HG02763 (cell line): ENCODE data around the gene SLC25A41.

Experiments used
- ATAC-seq: cut with Tn5 transposase; IDR thresholded peaks from one replicate; pipeline ENCODE4 v1.9.1; 2021; ENCODE audit warnings: mild to moderate bottlenecking, moderate library complexity; ENCODE audit not compliant: unreplicated experiment

Gene SLC25A41

DNA sequence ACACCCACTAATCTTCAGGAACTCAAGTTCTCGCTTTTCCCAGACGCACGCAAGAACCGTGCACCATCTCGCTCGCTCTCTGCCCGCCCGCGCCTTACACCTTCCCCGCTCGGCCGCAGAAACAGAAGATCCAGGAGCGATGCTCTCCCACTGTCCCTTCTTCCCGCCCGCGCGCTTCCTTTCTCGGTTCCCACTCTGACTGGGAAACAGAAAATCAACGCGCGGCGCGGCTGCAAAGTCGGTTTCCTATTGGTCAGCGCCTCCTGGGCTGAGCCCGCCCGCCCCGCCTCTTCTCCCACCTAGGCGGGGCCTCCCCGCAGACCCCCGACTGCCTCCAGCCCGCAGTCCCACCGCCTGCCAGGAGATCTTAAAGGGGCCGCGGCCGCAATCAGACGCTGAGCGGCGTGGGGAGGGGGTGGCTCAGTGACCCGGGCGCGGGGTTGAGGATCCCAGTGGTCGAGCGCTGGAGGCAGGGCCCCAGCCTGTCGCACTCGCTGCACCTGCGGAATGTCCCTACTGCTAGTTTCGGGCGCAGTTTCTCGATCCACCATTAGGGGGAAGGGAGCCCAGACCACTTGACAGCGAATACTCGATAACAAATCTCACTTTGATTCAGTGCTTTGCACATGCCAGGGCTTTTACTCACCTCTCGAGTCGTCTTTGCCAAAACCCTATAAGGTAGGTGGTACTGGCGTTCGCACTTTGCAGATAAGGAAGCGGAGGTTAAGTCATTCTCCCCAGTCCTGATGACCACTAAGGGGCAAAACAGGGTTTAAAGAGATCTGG is 26.7 kb upstream of the SLC25A41 start:
- ATAC-seq: peak; percentile 82

DNA sequence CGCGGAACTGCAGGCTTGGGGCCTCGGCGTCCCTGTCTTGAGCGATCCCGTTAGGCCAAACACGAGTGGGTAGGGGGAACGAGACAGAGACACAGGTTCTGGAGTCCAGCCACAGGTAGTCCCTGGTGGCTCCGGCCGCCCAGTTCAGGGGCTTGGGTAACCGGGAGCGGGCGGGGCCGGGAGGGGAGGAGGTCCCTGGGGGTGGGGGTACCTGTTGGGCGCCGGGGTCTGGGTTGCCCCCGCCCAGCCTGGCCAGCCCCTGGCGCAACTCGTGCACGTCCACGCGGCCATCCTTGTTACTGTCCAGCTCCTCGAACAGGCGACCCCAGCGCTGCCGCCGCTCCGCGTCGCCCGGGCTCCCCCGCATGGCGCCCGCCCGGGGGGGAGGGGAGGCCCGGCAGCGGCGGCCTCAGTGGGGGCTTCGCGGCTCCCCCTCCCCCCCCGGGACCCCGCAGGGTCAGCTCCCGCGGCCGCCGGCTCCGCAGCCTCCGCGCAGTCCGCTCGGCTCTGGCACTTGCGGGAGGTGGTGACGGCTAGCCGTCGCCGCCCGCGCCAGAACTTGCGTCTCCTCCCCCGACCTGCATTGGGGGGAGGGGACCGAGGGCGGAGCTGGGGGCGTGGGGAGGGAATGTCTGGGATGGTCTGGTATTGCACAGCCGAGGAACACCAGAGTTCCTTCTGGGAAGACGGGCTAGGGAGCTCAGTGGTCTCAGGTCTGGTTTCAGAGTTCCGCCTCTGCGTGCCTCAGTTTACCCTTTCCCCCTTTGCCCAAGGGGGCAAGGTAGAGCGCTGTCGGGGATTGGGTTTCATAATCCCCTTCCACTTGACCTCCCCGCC is 25.9 kb upstream of the SLC25A41 start, which contains the start of gene SLC25A23:
Gene SLC25A23 (minus strand): TSS at position 531 of the 837 bp plus-strand sequence. CDS start 164 bp downstream, at position 367.
- ATAC-seq: peak; percentile 21

DNA sequence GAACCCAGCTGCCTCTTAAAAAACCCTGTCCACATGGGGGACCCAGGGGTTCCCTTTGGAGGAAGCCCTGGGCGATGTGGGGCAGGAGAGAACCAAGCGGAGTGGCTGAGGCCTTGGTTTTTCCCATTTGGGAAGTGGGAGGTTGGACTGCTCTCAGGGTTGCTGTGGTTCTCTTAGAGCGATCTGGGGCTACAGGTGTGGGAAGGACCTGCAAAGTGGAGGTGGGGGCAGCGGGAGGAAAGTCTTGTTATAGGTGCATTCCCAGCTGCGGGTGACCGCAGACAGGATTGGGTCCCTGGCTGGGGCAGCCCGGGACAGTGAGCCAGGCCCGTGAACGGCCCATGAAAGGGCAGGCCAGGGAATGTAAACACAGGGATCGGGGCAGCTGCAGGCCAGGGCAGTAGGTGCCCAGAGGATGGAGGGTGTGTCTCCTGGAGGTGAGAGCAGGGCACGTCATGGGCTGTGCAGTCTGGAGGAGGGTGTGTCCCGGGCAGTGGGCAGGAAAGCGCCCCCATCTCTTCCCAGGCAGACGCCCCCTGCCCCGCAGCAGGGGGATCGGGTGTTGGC is 25.2 kb upstream of the SLC25A41 start:
- no peak for ATAC-seq

DNA sequence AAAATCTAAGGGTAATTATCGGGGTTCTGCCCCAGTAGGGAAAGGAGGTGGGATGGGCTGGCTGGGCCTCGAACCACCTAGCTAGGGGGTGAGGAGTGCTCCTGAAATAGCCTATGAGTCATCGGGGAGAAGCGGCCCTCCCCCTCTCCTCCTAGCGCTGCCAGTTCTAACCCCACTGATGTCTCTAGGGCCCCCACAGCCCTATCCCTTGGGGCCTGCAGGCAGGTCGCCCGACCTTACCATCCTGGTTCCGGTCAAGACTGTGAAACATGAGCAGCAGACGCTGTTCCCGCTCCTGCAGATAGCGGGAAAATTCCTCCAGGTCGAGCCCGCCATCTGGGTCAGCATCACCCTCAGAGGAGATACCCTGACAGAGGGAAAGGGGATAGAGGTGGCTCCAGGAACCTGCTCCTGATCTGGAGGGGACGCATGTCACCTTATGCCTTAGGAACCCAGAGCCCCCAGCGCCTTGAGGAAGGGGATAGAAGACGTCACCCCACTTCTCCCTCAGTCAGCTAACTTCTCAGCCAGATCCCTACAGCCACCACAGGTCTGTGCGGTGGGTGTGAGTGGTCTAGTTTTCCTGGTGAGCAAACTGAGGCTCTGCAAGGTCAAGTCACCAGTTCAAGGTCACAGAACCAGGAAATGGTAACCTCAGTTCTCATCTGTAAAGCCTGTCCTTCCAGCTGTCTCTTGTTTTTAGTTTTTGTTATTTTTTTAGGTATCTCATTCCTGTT is 24.6 kb upstream of the SLC25A41 start:
- no peak for ATAC-seq

DNA sequence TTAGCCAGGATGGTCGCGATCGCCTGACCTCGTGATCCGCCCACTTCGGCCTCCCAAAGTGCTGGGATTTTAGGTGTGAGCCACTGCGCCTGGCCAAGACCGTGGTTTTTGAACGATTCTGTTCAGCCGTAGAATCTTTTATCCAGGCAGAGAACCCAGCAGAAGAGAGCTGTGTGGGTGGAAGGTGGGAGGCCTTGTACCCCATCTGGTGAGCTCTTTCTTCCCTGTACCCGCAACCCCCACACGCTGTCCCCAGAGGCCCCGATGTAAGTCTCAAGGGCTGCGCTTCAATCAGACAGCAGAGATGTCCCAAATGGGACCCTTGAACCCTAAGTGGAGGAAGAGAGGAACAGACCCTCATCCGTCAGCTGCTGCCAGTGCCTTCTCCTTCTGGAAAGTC is 22.4 kb upstream of the SLC25A41 start:
- ATAC-seq: no peak

DNA sequence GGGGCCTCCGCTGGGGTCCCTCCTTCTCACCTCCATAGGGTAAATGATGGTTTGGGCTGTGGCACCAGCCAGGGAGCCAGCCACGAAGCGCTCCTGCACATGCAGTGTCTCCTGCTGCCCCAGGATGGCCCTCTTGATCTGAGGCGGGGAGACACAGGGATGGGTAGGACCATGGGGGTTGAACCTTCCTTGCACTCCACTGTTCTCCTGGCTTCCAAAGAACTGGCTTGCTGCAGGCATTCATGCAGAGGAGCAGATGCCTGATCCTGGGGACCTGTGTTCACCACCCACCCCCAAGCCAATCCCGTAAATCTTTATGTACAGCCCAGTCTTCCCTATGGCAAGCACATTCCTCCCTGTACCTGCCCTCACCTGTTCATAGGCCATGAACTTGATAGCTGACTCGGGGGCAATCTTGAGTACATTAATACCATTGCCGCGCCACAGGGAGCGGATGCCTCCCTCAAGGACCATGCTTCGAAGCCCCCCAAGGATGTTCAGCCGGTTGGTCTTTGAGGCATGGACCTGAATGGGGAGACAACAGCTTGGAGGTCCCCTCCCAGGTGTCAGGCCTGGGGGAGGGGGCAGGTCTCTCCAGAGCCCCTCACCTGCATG is 20.5 kb upstream of the SLC25A41 start:
- no peak for ATAC-seq

DNA sequence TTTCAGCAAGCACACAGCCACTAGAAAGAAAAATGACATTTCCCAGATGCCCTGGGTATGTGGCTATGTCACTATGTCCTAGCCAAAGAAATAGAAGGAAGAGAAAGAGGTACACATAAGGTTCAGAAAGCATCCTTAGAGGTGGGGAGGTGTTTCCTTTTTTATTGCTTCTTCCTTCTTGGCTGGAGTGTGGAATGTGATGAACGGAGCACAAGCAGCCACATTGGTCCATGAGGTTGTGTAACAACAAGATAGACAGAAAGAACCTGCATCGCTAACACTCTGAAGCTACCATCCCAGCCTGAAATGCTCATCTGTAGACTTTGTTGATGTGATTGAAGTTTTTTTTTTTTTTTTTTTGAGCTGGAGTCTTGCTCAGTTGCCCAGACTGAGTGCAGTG is 19.3 kb upstream of the SLC25A41 start:
- no peak for ATAC-seq

DNA sequence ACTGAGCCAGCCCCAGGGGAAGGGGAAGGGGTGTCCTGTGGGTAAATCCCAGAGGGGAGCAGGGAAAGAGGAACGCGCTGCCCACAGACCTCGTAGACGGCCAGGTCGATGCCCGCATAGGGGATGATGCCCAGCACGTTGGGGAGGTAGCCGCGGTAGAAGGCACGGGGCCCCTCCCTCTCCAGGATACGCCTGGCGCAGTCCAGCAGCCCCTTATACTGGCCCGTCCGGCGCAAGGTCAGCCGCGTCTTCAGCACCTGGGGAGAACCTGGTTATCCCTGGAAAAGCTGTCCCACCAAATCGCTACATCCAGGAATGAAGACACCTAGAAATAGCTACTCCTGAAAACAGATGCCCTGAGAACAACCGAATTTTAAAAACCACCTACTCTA is 18.7 kb upstream of the SLC25A41 start:
- no peak for ATAC-seq

DNA sequence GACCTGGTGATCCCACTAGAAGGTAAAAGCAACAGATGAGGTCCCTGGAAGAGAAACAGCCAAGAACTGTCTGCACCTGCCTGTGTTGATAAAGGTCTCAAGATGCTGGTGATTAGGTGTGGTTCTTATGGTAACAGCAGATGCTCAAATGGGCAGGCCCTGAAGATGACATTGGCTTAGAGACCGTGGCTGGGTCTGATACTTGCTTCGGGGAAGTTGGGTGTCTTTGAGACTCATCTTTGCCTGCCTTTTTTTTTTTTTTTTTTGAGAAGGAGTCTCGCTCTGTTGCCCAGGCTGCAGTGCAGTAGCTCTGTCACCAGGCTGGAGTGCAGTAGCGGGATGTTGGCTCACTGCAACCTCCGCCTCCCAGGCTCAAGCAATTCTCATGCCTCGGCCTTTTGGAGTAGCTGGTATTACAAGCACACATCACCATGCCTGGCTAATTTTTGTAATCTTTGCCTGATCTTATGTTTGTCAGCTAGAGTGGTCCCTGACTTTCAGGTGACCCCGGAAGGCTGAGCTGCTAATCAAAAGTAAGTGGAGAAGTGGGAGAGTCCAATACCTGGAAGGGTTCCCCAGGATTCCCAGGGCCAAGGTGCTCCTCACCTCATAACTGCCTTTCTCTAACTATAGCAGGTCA is 18.1 kb upstream of the SLC25A41 start:
- no peak for ATAC-seq

DNA sequence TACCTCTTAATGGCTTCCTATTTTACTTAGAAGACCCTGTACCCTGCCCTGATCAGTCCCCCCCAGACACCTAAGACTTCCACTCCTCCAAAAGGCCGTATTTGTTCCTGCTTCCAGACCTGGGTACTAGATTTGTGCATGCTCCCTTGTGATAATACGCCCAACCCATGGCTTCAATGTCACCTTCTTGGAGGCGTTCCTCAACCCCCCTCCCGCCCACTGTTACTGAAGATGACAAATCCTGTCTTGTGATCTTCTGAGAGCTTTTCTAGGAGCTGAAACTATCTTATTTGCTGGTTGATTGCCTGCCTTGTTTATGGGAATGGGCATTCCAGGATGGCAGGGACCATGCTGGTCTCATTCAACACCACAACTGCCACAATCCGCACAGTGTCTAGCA is 16.6 kb upstream of the SLC25A41 start:
- no peak for ATAC-seq

DNA sequence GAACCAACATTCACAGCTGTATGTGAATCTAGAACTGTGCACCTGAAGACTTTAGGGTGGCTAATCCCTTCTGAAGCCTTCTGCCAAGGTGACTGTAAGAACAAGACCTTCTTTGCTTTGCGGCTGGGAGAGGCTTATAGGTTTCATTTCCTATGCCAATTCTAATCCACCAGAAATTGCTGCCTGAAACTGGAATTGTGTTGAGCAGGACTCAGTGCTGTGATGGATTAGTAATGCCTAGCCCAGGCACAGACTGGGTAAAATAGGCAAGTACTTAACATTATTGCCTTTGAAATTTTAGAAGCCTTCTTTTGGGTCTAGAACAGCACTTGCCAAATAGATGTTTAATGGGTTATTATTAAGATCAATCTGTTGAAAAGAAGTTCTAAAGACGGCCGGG is 14.5 kb upstream of the SLC25A41 start:
- ATAC-seq: no peak

DNA sequence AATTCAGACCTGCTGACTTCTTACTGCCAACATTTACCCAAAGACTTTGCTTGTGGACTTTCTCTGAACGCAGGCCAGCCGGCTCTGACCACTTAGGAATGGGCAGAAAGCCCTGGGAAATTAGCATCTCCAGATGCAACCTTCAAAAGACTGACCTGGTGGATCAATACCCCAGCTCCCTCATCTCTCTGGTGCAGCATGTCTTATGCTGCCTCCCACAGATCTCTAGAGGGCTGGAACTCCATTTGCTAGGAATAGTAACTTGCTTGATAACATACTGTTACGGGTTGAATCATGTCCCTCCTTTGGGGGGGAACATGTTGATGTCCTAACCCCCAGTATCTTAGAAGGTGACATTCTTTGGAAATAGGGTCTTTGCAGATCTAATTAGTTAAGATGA is 12.9 kb upstream of the SLC25A41 start:
- no peak for ATAC-seq

DNA sequence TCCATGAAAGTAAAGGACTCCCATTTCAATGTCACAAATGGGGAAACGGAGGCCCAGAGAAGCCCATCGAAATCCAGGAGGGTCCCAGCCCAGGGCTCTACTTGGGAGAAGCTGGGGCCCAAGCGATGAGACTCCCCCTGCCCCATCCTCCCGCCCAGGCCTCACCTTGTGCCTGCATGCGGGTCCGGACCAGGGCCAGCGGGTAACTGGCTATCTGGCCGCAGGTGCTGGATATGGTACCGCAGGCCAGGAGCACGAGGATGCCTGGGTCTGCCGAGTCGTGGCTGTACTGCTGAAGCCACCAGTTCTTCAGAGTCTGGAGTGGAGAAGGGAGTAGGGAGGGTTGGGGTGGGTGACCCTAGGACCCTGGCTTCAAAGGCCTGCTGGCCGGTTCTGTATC is 10.4 kb upstream of the SLC25A41 start:
- no peak for ATAC-seq

DNA sequence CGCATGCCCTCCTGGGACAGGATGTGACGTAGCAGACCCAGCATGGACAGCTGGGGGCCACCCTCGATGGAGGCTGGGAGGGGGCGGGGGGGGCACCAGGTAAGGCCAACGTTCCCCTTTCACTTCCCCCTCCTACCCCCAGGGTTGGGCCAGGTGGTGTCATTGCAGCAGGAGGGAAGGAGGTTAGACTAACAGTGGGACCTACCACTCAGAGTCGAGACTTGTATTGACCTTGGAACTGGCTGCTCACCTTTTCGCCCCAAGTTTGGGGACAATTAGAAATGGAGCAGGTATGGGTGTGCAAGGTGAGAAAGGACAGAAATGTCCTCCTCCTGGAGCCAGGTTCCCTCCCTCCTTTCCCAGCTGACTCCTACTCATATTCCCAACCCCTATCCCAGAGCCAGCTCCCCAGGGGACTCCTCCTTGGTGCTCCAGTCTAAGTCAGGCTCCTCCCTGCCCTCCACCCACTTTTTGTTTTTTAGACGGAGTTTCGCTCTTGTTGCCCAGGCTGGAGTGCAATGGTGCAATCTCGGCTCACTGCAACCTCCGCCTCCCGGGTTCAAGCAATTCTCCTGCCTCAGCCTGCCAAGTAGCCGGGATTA is 8.6 kb upstream of the SLC25A41 start:
- no peak for ATAC-seq

DNA sequence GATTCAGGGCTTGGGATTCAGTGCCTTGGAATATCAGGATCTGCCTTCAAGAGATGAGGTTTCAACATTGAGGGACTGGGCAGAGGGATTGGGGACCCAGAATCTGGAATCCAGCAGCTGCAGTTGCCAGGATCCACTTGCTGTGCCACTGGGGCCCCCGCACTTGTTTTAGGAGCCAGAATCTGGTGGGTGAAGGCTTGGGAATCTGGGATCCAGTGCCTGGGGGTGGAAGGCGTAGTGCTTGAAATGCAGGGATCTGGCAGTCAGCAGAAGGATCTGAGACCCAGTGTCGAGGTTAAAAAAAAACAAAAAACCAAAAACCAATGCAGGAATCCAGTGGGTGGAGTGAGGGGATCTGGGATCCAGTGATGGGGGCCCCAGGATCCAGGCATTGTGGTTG is 7.3 kb upstream of the SLC25A41 start:
- ATAC-seq: no peak

DNA sequence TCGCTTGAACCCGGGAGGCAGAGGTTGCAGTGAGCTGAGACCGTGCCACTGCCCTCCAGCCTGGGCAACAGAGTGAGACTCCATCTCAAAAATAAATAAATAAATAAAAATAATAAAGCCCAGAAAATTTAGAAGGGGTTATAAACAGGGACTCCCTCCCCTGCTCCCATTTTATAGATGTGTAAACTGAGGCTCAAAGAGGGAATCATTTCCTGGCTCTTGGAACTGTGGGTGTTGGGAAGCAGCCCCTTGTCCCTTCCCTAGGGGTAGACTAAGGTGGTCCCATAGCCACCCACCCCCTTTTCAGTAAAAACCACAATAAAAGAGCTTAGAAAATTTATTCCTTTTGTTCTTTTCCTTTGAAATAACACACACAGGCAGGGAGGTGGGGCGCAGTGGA is 6.2 kb upstream of the SLC25A41 start:
- no peak for ATAC-seq

DNA sequence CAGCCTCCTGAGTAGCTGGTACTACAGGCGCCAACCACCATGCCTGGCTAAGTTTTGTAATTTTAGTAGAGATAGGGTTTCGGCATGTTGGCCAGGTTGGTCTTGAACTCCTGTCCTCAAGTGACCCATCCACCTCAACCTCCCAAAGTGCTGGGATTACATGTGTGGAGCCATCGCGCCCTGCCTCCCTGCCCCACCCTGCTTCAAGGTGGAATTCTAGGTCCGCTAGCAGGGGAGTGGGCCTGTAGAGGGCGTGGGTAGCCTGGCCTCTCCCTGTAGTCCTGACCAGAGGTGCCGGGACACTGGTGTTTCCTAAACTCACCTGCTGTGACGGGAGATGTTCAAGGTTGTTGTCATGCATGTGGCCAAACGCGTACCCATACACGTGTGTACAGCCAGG is 398 bp downstream of the SLC25A41 start:
- ATAC-seq: no peak

DNA sequence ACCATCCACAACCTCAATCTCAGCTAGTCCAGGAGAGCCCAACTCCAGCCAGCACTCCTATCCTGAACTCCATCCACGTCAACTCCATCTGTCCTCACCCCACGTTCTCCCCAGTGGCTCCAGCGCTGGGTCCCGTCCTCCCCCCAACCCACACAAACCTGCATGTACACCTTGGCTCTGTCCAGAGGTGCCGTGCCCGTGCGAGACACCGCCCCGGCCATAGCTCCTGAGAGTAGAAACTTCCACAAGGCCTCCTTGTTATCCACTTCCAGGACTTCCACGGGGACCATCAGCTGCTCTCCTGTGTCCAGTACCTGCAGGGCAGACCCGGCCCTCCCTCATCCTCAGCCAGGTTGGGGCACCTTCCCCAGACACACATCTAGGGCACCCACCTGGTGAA is 1.7 kb downstream of the SLC25A41 start:
- ATAC-seq: no peak

DNA sequence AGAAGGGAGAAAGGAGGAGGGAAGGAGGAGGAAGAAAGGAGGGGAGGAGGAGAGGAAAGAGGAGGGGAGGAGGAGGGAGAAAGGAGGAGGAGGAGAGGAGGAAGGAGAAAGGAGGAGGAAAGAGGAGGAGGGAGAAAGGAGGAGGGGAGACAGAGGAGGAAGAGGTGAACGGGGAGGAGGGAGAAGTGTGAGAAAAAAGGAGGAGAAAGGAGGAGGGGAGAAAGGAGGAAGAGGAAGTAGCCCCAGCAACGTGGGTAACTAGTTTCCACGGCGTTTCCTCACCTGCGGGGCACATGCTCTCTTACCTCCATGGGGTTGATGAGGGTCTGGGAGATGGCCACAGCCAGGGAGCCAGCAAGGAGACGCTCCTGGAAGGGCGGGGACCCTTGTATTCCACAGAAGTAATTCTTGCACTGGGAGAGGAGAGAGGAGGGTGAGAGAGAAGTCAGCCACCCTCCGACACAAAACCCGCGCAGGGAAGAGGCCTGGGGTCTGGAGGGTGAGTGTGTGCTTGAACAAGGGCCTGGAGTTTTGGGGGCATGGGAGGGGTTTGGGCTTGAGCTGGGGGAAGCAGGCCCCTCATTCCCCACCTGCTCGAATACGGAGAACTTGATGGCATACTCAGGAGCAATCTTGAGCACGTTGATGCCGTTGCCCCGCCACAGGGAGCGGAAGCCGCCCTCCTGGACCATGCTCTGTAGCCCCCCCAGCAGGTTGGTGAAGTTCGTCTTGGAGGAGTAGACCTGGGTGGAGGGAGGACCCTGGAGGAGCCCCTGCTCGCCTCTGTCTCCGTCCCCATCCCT is 3.9 kb downstream of the SLC25A41 start:
- ATAC-seq: no peak
